ENCODE results near the gene DCPS.
"Not testable (repeated sequence)": the region's sequence is repeated elsewhere in the genome, so short reads cannot be mapped to it uniquely, and the experiment has no call there.

Gene DCPS

DNA sequence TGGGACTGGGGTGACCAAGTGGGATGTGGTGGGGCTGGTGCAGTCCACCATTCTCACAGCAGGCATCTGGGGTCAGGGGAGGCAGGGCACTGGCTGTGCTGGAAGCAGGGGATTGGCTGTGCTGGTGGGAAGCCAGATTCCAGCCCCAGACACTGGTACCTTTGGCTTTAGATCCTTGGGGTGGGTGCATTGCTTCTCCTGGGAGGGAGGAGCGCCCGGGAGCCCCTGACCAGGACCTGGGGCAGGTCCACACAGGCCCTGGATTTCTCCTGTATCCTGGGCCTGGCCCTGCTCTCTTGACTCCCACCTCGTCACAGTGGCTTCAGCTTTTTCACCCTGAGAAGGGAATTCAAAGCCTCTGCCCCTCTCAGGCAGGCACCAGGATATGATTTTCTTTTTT lies 90.2 kb downstream of the DCPS start:
- H2AFZ ChIP-seq (ENCODE audit: low read depth): no peak overlapping the region
- H3K27ac ChIP-seq: no peak overlapping the region
- no peaks in the 10 kb centered on the region for H3K36me3 ChIP-seq (ENCODE audit: insufficient read depth)
- no peaks in the 10 kb centered on the region for H3K27me3 ChIP-seq (ENCODE audit: insufficient read depth, low read depth)
- H3K4me3 ChIP-seq (IDR thresholded peaks at IDR 0.05; ENCODE audit: insufficient read depth, low read depth, low read length): no peak overlapping the region
- no peak for TF ChIP-seq CTCF (conservative IDR thresholded peaks at IDR 0.05; ENCODE audit: low read depth, low read length)
- no peaks in the 10 kb centered on the region for H3K79me2 ChIP-seq (ENCODE audit: insufficient read depth, low read depth)
- H3K9ac ChIP-seq: no peak overlapping the region
- no peaks in the 10 kb centered on the region for H3K4me1 ChIP-seq (ENCODE audit: low read depth, poor library complexity, severe bottlenecking)
- no peak overlapping the region for H3K4me2 ChIP-seq
- H4K20me1 ChIP-seq (ENCODE audit: insufficient read depth): no peaks in the 10 kb centered on the region

GRCh38 chr11:126394634-126395072 lies 90.8 kb downstream of the DCPS start:
- H3K4me1 ChIP-seq (ENCODE audit: low read depth, poor library complexity, severe bottlenecking); H3K4me3 ChIP-seq (IDR thresholded peaks at IDR 0.05; ENCODE audit: insufficient read depth, low read depth, low read length); H4K20me1 ChIP-seq (ENCODE audit: insufficient read depth); H3K9ac ChIP-seq; H3K36me3 ChIP-seq (ENCODE audit: insufficient read depth); H3K27ac ChIP-seq; H3K79me2 ChIP-seq (ENCODE audit: insufficient read depth, low read depth); H2AFZ ChIP-seq (ENCODE audit: low read depth); H3K4me2 ChIP-seq; H3K27me3 ChIP-seq (ENCODE audit: insufficient read depth, low read depth): not testable (repeated sequence)
